Endothelial cell of umbilical vein (primary cell): Measurements from ENCODE around the gene SMIM33.

ENCODE experiments used
- TF ChIP-seq, protein P1 (sequence below), 2 donors: IDR thresholded peaks; 1 replicate in 1 of 2; 2 replicates in 1 of 2; pipeline ENCODE4 v1.5.1; 2011; ENCODE audit warnings: low read length in 2 of 2, mild to moderate bottlenecking in 2 of 2, moderate library complexity in 2 of 2, control low read depth in 1 of 2, inconsistent platforms in 1 of 2, low read depth in 1 of 2; ENCODE audit not compliant: insufficient read depth in 1 of 2; ENCODE audit errors: extremely low read depth in 1 of 2
- TF ChIP-seq, protein P2 (sequence below): IDR thresholded peaks from 2 replicates; pipeline ENCODE4 v1.6.1; 2011; ENCODE audit not compliant: insufficient read depth, insufficient read length

DNA sequence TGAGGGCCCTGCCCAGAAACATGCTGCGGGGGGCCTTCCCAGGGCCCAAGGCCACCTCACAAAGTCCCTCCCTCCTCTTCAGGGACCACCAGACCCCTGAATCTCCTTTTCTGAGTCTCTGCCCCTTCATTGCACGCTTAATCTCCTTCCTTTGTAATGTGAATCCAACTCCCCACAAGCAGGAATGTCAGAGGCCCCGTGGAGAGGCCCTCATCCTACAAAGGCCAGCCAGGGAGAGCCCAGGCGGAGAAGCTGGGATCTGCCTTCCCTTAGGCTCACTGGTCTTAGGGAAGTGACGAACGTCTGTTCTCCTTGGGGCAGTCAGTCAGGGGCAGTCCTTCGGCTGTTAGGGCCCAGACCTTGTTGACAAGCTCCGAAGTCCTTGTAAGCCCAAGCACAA lies 2.3 kb downstream of the SMIM33 start:
- TF ChIP-seq, protein P1, sequence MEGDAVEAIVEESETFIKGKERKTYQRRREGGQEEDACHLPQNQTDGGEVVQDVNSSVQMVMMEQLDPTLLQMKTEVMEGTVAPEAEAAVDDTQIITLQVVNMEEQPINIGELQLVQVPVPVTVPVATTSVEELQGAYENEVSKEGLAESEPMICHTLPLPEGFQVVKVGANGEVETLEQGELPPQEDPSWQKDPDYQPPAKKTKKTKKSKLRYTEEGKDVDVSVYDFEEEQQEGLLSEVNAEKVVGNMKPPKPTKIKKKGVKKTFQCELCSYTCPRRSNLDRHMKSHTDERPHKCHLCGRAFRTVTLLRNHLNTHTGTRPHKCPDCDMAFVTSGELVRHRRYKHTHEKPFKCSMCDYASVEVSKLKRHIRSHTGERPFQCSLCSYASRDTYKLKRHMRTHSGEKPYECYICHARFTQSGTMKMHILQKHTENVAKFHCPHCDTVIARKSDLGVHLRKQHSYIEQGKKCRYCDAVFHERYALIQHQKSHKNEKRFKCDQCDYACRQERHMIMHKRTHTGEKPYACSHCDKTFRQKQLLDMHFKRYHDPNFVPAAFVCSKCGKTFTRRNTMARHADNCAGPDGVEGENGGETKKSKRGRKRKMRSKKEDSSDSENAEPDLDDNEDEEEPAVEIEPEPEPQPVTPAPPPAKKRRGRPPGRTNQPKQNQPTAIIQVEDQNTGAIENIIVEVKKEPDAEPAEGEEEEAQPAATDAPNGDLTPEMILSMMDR (IDR thresholded peaks at IDR 0.05; ENCODE audit: extremely low read depth in 1 of 2, insufficient read depth in 1 of 2, low read depth in 1 of 2, low read length in 2 of 2): no peak
- TF ChIP-seq, protein P2, sequence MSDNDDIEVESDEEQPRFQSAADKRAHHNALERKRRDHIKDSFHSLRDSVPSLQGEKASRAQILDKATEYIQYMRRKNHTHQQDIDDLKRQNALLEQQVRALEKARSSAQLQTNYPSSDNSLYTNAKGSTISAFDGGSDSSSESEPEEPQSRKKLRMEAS: no peak
